HG03060 (cell line): ENCODE measurements around the gene ZNF836.

Experiments
- ATAC-seq: cut with Tn5 transposase; IDR thresholded peaks from one replicate; pipeline ENCODE4 v1.9.1; 2021; ENCODE audit warnings: low read depth, moderate number of reproducible peaks; ENCODE audit not compliant: unreplicated experiment

ZNF836 gene

GRCh38 chr19:52188822-52189734 lies 17.7 kb upstream of the ZNF836 start:
- ATAC-seq: peak; percentile 5

- no peak for ATAC-seq
Observed at GRCh38 chr19:52187407-52187806, 16.0 kb upstream of the ZNF836 start.

- ATAC-seq: no peak
Observed at GRCh38 chr19:52176574-52176973, 5.2 kb upstream of the ZNF836 start.

GRCh38 chr19:52172347-52172746 lies 926 bp upstream of the ZNF836 start:
- no peak for ATAC-seq

GRCh38 chr19:52170863-52171320 lies 529 bp downstream of the ZNF836 start:
- no peak for ATAC-seq

GRCh38 chr19:52170304-52170703 lies 1.1 kb downstream of the ZNF836 start:
- no peak for ATAC-seq

GRCh38 chr19:52155596-52156359 lies 15.6 kb downstream of the ZNF836 start:
- no peak for ATAC-seq

GRCh38 chr19:52148256-52148655 lies 23.2 kb downstream of the ZNF836 start:
- ATAC-seq: no peak

GRCh38 chr19:52142001-52142595 lies 29.3 kb downstream of the ZNF836 start:
- ATAC-seq: no peak

GRCh38 chr19:52141203-52141602 lies 30.2 kb downstream of the ZNF836 start:
- ATAC-seq: no peak

- ATAC-seq: no peak
Observed at GRCh38 chr19:52140032-52140710, 31.2 kb downstream of the ZNF836 start.

- no peak for ATAC-seq
Observed at GRCh38 chr19:52139252-52140031, 32.0 kb downstream of the ZNF836 start, which contains the start of gene ZNF616. Gene ZNF616 (minus strand): TSS chr19:52139938. CDS start chr19:52130512, 9,426 bp downstream.

GRCh38 chr19:52138983-52139251 lies 32.5 kb downstream of the ZNF836 start:
- ATAC-seq: no peak

GRCh38 chr19:52138278-52138982 lies 33.0 kb downstream of the ZNF836 start:
- ATAC-seq: no peak

- ATAC-seq: no peak
Observed at GRCh38 chr19:52120286-52120685, 51.1 kb downstream of the ZNF836 start.

GRCh38 chr19:52115526-52116053 lies 55.8 kb downstream of the ZNF836 start:
- no peak for ATAC-seq

GRCh38 chr19:52114691-52115090 lies 56.7 kb downstream of the ZNF836 start:
- ATAC-seq: no peak

GRCh38 chr19:52112624-52113023 lies 58.8 kb downstream of the ZNF836 start:
- no peak for ATAC-seq

- ATAC-seq: no peak
Observed at GRCh38 chr19:52110780-52111179, 60.6 kb downstream of the ZNF836 start.
